Umbilical cord (tissue), 2 donors: ENCODE measurements around the gene ZNF189. TPM values are rescaled to one million over a fixed set of nuclear protein-coding genes. Genes with fewer than 3 reads are reported as not detected.

Source experiments
- DNase-seq: peaks from one replicate; pipeline ENCODE4 v3.0.0-alpha.2; 2015; ENCODE audit warnings: low spot score
- total RNA-seq: library from RNA; depleted of rRNA; stranded (reverse); fragments of >200 nt; gene quantifications from one replicate; pipeline ENCODE4 v1.2.3, GENCODE V29; 2014; ENCODE audit warnings: low replicate concordance; ENCODE audit not compliant: insufficient read depth

ZNF189 gene
- total RNA-seq: 27.9 TPM

DNA sequence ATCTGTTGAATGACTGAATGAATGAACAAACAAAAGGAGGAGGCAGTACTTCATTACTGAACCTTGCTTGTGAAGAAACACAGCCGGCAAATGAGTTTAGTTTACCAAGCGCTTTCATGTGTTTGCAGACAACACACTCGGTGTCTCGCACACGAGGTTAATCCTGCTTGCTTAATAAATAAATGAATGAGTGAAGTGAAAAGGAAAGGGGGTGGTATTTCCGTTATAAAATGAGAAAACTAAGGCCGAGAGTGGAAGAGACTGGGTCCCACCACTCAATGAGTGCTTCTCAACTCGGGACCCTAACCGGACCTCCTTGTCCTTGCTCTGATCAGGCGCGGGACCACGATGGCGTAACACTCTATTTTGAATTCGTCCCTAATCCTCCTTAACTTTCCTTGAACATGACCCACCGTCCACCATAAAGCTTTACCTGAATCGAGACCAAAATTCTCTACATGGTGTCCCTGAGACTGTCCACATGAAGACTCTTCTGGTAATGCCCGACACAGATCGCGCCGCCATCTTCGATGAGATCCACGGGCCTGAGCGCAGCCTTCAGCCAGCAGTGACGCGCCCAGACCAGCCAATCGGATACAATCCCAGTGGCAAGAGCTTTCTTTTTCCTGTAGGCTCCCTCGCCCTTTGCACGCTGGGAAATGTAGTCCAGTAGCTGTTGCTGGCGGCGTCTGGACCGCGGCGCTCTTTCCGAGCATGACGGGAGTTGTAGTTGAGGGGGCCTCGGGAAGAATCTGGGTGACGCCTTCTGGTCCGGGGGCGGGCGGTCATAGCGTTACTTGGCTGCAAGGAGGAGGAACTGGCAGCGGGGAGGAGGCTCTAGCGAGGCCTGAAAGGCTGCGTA, at the start of gene ZNF189, which contains the start of gene MRPL50:
TSS of gene ZNF189 (plus strand) at position 784 of the 862 bp plus-strand sequence. CDS start 306 bp downstream, outside the sequence.
TSS of gene MRPL50 (minus strand) at position 551 of the 862 bp plus-strand sequence. CDS start at position 525, 26 bp downstream.
- DNase-seq: peak; percentile 100

DNA sequence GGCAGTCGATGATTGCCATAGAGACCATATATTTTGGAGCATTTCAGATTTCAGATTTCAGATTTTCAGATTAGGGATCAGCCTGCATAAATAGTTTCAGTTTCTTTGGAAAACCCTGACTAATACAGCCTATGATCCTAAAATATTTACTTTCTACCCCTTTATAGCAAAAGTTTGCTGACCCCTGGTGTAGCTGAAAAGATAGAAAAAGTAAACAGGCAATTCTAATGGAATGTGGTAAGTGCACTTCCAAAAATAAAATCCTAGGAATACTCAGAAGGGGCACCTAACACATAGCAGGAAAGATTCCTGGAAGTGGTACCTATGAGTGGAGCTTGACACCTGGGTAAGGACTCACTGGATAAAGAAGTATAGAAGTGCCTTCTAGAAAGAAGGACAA, 48.4 kb upstream of the ZNF189 start:
- DNase-seq: no peak

DNA sequence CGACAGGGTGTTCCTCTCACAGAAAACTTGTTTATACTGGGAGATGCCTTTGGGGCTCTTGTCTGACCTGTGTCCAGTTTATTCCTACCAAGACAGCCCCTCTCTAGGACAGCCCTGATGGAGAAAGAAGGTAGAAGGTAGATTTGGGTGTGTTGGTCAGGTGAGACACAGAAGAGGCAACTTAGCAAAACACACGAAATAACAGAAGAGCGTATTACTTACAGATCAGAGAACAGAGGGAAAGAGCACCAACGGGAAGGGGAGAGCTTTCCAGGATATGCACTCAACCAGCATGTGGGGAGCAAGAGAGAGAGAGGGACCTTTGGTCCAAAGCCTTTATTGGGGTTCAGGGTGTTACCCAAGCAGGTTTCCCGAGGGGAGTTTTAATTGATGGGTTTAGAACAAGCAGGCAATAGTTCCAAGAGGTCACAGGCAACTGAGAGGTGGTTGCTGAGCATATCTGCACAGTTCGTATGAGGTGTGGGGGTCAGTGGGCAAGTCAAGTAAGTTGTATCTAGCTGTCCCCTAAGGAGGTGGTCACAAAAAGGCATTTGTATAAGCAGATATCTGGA, 45.7 kb upstream of the ZNF189 start:
- DNase-seq: no peak

DNA sequence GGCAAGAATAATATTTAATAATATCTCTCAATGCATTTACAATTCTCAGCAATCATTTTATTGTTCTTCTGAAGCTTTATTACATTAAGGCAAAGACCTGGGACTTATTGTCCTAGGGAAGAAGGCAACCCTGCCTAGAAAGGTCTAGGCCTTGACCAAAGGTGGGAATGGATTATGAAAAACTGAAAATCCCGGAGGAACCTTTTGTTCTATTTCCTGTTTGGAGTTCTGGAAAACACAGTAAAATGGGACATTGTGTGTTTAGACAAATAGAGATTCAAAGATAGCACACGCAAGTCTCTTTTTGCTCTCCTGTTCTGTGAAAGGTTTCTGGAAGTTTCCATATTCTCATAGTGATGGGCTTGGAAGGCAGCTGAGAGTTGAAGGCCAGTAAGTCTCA, 45.0 kb upstream of the ZNF189 start:
- no peak for DNase-seq

DNA sequence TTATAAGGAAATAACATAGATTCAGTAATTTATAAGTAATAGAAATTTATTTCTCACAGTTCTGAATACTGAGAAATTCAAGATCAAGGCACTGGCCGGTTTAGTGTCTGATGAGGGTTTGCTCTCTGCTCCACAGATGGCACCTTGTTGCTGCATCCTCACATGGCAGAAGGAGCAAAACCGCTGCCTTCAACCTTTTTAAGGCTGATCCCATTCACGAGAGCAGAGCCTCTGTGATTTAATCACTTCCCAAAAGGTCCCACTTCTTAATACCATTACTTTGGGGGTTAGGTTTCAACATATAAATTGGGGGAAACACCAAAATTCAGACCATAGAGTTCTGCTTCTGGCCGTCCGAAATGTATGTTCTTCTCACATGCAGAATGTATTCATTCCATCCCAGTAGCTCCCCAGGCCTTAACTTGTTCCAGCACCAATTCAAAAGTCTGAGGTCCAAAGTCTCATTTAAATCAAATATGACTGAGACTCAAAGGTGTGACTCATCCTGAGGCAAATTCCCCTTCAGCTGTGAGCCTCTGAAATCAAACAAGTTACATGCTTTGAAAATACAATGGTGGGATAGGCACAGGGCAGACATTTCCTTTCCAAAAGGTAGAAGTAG, 44.4 kb upstream of the ZNF189 start:
- no peak for DNase-seq

DNA sequence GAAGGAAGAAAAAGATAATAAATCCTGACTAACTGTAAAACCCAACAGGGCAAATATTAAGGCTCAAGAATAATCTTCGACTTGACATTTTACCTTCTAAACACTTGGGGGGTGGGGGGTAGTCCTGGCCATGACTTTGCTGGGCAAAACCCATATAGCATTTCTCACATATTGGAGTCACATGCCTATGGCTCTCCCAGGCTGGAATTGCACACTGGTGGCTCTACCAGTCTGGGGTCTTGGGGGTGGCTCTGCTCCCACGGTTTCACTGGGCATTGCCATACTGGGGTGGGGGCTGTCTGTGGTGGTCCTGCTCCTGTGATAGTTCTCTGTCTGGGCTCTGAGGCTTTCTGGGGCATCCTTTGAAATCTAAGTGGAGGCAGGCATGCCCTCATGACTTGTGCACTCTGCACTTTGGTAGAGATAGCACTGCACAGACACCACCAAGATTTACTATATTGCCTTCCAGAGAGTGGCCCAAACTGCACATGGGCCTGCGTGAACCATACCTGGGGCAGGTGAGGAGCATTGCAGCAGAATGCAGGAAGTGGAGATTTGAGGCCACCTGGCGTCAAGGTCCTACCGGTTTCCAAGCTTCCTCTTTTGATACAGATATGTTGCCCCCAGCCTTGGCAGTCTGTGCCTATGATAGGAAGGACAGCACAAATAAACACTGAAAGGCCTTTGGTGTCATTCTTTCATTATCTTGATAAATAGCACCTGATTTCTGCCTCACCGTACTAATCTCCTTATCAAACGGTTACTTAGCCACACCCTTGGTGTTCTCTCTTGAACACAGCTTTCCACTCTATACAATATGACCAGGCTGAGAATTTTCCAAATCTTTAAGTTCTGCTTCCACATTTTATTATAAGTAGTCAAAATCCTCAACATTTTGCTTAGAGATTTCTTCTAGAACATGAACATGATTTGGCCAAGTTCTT, 43.6 kb upstream of the ZNF189 start:
- DNase-seq: no peak

DNA sequence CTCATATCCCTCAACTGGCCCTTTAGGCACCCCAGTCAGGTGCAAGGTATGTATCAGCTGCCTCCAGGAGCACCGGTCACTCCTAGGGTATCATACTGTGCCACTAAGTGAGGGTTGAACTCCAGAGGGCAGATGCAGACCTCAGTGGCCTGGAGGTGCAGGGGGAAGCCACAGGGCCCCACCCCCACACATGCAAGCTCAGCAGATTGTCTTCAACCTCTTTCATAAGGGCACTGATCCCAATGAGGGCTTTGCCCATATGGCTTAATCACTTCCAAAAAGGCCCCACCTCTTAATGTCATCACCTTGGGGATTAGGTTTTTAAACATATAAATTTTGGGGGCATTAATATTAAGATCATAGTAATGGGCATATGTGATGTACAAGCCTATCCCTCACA, 42.0 kb upstream of the ZNF189 start:
- no peak for DNase-seq

DNA sequence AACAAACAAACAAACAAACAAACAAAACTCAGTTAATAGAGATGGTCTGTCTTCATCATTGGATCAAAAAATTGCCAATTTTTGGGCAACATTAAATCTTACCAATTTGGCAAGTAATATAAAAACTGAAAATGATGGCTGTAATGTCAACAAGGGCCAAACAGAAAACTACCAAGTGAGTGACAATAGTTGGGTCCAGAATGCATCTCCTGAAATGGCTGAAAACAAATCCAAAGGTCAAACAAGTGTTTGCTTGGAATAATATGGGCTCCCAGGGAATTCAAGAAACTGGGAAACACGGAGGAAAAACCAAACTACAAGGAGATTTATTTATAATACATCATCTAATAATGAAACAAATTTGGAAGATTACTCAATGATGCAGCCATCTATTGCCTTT, 39.0 kb upstream of the ZNF189 start:
- no peak for DNase-seq

DNA sequence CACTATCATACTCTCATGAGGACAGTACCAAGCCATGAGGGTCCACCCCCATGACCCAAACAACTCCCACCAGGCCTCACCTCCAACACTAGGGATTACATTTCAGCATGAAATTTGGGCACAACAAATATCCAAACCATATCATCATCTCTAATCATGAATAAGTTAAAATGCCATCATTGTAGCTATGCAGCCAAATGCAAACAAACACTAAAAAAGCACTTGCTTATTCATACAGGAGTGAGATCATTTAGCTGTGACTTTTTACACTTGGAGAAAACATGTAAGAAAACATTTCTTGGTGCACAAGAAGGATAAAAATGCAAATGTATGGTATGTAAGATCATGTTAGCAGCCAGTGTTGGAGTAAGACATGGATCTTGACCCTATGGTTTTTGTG, 38.0 kb upstream of the ZNF189 start:
- DNase-seq: no peak

DNA sequence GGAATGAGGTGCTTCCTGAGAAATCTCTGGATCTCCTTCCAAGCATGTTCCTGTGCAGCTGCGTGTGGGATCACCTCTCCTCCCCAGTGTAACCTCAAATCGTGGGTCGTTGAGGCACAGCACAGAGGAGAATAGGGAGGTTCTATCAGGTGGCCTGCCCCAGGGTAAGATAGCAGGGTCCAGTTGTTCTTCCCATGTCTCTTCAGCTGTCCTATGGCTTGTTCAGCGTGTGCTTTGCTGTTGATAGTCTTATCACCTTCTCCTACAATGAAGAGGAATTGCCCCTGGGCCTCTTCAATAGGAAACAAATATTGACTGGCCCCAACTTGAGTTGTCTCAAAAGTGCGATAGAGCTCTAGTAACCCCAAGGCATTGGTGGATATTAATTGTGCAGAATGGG, 36.2 kb upstream of the ZNF189 start:
- no peak for DNase-seq

DNA sequence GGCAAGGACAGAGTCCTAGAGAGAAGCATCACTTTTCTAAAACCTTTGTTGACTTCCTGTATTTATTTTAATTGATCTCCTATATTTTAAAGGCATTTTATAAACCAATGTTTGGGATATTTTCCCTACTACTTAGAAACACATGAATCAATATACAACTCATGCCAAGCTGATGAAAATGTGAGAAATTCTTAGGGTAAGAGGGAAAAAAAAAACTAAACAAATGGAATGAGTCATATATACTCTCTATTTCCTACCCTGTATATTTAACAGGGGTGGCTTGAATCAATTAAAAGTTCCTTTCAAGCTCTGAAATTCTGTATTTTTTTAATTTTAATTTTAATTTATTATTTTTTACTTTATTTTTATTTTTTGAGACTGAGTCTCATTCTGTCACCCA, 33.5 kb upstream of the ZNF189 start:
- DNase-seq: no peak

DNA sequence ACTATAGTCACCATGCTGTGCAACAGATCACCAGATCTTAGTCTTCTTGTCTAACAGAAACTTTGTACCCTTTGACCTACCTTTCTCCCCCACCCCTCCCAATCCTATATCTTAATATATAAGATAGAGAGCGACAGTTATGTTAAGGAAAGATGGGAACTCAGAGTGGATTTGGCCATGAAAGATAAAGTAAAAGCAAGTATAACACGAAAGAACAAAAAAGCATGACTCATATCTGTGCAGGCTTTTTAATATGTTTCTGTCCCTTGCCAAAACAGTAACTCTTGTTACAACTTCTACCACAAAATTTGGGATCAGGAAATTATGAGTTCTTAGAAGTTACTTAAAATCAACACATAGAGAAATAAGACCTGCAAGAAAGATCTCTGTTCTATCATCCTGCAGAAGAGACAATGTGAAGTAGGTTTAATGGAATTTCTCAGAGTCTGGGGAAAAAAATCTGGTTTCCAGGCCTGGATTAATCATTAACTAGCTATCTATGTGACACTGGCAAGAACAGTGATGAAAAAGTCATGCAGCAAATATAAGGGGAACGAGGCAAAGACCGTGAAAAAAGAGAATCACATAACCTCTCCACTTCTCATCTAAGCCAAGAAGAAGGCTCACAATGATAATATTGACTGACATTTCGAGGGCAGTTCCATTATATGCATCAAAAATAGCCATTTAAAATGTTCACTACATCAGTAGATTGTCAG, 32.5 kb upstream of the ZNF189 start:
- peak; percentile 2 for DNase-seq

DNA sequence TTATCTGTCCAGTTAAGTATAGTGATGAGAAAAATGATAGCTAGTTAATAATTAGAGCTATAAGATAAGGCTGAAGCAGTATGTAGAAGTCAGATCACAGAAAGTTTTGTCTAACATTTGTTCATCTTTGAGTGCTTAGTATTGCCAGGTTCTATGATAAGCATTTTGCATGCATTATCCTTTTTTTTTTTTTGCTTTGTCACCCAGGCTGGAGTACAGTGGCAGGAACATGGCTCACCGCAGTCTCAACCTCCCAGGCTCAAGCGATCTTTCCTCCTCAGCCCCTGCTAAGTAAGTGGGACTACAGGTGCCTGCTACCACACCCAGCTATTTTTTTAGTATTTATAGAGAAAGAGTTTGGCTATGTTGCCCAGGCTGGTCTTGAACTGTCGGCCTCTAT, 31.3 kb upstream of the ZNF189 start:
- DNase-seq: no peak

DNA sequence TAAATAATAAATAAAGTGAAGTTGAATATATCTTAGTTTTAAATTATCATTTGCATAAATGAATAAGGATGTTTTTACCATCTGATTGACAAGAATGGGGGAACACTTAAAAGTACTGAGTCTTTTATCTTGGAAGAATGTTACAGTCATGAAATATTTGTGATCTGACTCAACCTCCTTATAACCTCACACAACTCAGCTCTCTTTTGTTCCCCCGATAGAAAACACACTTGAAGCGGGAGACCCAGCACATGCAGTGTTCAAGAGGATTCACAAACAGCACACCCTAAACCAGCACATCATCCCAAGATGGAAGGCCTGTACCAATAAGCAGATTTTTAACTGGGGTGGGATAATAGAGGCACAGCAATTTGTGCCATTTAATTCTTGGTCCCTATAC, 29.4 kb upstream of the ZNF189 start:
- DNase-seq: no peak

DNA sequence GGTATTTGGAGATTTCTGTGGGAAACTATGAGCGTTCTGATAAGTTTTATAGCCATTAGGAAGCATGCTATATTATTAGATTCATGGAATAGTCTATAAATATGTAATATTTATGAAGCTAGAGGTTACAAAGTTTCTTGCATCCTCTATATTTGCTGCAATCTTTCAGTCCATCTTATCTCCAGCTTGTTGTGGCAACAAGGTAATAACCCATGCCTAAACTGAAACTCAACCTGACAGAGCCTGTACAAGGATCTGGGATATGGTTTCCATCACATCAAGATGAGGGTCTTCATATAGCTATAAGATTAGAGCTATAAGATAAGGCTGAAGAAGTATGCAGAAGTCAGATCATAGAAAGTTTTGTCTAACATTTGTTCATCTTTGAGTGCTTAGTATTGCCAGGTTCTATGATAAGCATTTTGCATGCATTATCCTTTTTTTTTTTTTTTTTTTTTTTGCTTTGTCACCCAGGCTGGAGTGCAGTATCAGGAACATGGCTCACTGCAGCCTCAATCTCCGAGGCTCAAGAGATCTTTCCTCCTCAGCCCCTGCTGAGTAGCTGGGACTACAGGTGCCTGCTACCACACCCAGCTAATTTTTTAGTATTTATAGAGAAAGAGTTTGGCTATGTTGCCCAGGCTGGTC, 28.6 kb upstream of the ZNF189 start:
- no peak for DNase-seq

DNA sequence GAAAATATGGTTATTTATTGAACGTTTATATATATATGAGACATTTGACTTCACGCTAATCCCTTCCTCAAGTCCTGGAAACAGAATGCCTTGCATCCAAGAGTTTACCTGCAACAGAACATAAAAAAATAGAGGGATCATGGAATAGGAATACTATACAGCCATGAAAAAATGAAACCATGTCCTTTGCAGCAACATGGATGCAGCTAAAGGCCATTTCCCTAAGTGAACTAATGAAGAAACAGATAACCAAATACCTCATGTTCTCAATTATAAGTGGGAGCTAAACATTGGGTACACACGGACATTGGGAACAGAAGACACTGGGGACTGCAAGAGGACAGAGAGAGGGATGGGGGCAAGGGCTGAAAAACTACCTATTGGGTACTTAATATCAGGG, 26.8 kb upstream of the ZNF189 start:
- no peak for DNase-seq

DNA sequence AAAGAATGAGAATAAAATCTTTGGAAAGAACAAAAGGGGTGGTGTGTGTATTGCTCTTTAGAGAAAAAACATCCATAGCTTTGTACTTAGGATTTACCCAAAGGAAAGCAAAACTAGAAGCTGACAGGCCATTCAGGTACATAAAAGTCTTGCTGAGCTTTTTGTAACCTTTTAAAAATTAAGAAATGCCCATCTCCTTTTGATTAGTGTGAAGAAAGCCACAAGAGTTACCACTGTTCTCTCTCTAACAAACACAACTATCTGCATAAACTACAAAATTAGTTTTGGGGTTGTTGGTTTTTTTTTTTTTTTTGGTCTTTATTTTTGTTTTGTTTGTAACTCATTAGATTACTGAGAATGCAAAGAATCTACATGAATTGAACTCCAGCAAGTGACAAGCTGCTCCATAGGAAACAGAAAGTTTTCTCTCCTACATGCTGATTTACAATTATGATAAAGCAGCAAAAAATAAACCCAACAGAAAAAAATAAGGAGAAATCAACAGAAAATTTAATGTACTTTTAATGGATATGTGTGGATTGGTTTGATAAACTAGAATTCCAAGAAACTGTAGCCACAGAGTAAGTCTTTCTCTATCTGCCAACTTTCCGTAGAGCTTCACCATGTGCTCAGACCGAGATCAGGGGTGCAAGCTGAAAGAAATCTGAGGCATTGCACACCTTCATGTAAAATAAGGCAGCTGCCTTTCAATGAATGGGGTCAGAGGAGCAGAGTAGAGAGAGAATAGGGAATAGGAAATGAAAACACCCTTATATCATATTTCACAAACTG, 26.1 kb upstream of the ZNF189 start:
- no peak for DNase-seq

DNA sequence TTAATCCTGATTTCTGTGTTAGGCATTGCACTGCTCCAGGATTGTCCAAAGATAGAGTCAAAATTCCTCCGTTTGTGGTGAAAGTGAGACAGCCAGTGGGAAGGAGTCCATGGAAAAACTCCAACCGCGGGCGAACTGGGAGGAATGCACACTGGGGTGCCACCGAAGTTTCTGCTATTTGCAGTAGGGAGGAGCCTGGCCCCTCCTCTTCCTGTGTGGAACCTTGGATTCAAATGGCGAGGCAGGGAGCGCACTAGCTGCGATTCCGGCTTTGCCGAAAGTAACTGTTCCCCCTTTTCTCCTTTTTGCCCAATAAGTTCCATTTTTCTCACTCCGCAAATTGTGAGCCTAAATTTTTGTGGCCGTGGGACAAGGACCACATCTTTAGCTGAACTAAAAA, 23.1 kb upstream of the ZNF189 start:
- no peak for DNase-seq

DNA sequence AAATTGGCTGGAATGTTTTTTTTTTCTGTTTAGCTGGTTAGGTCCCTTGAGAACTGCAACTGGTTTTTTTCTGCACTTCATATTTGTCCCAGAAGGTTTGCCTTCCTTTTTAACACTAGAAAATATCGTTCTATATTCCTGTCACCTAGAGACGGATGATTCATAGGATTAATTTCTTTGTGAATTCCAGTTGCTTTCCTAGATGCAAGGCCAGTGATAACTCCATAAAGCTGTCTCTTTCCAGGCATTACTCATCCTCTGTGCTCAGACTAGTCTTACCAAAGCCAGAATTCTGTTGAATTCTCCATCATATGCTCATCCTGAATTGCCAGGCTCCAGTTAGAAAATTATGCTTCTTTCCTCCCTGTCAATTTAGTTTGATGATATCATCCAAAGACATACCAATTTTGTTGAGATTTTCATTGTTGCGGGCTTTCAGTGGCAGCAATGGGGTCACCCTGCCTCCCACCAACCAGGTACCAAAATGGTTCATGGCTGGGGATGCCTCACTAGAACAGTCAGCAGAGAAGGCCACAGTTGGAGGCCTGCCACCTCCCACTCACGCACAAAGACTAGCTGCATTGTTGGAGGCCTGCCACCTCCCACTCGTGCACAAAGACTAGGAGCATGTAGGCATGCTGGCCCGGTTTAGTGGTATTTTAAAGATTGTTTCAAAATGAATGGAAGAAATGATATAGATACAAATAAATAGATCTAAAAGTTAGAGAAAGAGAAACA, 22.4 kb upstream of the ZNF189 start:
- DNase-seq: no peak
